ENCODE measurements around the gene NUCKS1. TPM values are rescaled to one million over a fixed set of nuclear protein-coding genes. Genes with fewer than 3 reads are reported as not detected.

Gene NUCKS1
- polyA plus RNA-seq, 3 donors = 4.2 to 4.9 (median 4.2) TPM

- Mint-ChIP-seq H3K9me3 (no peaks in the 10 kb centered on the region), H3K4me3 (no peak overlapping the region), H3K4me1 (peaks cover 36% of the 10 kb centered on the region), H3K36me3 (no peaks in the 10 kb centered on the region), H3K27ac (no peak overlapping the region), H3K27me3 (ENCODE audit: low read depth in 3 of 3) (peaks cover 6 to 10% (median 8%) of the 10 kb centered on the region in 3 donors)
- Histone ChIP-seq H3K4me3 (replicated peaks in 1 of 3; ENCODE audit: low read depth in 2 of 3, low read length in 3 of 3) (no peak overlapping the region), H3K9me3 (replicated peaks in 1 of 2; ENCODE audit: control insufficient read depth in 1 of 2, insufficient read depth in 1 of 2, low read length in 2 of 2) (no peaks in the 10 kb centered on the region), H3K36me3 (replicated peaks in 1 of 2; ENCODE audit: control insufficient read depth in 1 of 2, insufficient read depth in 2 of 2, low read length in 2 of 2) (no peaks in the 10 kb centered on the region), H3K27ac (ENCODE audit: low read depth in 1 of 2, low read length in 2 of 2) (no peak overlapping the region), H3K4me2 (replicated peaks; ENCODE audit: extremely low read depth, low read length, poor library complexity, severe bottlenecking) (no peak overlapping the region), H3K27me3 (ENCODE audit: control insufficient read depth in 2 of 2, insufficient read depth in 2 of 2, low read length in 2 of 2) (no peaks in the 10 kb centered on the region), H4K20me1 (ENCODE audit: insufficient read depth, low read length) (no peaks in the 10 kb centered on the region), H2AFZ (ENCODE audit: insufficient read depth, low read depth, low read length, poor library complexity, severe bottlenecking) (no peak overlapping the region), H3K9ac (ENCODE audit: insufficient read depth, low read length, poor library complexity, severe bottlenecking) (no peak overlapping the region), H3K79me2 (ENCODE audit: insufficient read depth, low read length) (no peaks in the 10 kb centered on the region), H3K4me1 (ENCODE audit: control insufficient read depth in 1 of 2, insufficient read depth in 2 of 2, low read length in 2 of 2) (peaks cover 32 to 35% of the 10 kb centered on the region in 2 donors)
- no peak for TF ChIP-seq CTCF (IDR thresholded peaks at IDR 0.05)
- DNase-seq = no peak
- intact Hi-C loops (cut with micrococcal nuclease) = no loop called here
- WGBS (ENCODE audit: insufficient coverage) = 86% methylated on average over 2 of the region's 4 CpGs
Observed at GRCh38 chr1:205672970-205673369, 77.0 kb downstream of the NUCKS1 start.

GRCh38 chr1:205672395-205672889 is 77.5 kb downstream of the NUCKS1 start:
- H3K27me3 Mint-ChIP-seq (ENCODE audit: low read depth in 3 of 3) = peaks cover 6 to 12% (median 9%) of the 10 kb centered on the region in 3 donors
- H3K36me3 ChIP-seq (replicated peaks in 1 of 2; ENCODE audit: control insufficient read depth in 1 of 2, insufficient read depth in 2 of 2, low read length in 2 of 2) = no peaks in the 10 kb centered on the region
- peak overlapping the region in 1 of 7 donors; percentile 73 for H3K27ac Mint-ChIP-seq
- H3K36me3 Mint-ChIP-seq = no peaks in the 10 kb centered on the region
- DNase-seq = no peak
- no peak overlapping the region for H2AFZ ChIP-seq (ENCODE audit: insufficient read depth, low read depth, low read length, poor library complexity, severe bottlenecking)
- no peaks in the 10 kb centered on the region for H3K27me3 ChIP-seq (ENCODE audit: control insufficient read depth in 2 of 2, insufficient read depth in 2 of 2, low read length in 2 of 2)
- intact Hi-C loops (cut with micrococcal nuclease) = no loop called here
- H3K9me3 Mint-ChIP-seq = no peaks in the 10 kb centered on the region
- peaks cover 36% of the 10 kb centered on the region for H3K4me1 Mint-ChIP-seq
- no peaks in the 10 kb centered on the region for H3K79me2 ChIP-seq (ENCODE audit: insufficient read depth, low read length)
- no peaks in the 10 kb centered on the region for H3K9me3 ChIP-seq (replicated peaks in 1 of 2; ENCODE audit: control insufficient read depth in 1 of 2, insufficient read depth in 1 of 2, low read length in 2 of 2)
- TF ChIP-seq CTCF (IDR thresholded peaks at IDR 0.05) = no peak
- no peak overlapping the region for H3K4me3 ChIP-seq (replicated peaks in 1 of 3; ENCODE audit: low read depth in 2 of 3, low read length in 3 of 3)
- H3K4me1 ChIP-seq (ENCODE audit: control insufficient read depth in 1 of 2, insufficient read depth in 2 of 2, low read length in 2 of 2) = peaks cover 30 to 34% of the 10 kb centered on the region in 2 donors
- no peaks in the 10 kb centered on the region for H4K20me1 ChIP-seq (ENCODE audit: insufficient read depth, low read length)
- WGBS (ENCODE audit: insufficient coverage) = 91% methylated on average over 4 of the region's 11 CpGs
- no peak overlapping the region for H3K4me3 Mint-ChIP-seq
- H3K4me2 ChIP-seq (replicated peaks; ENCODE audit: extremely low read depth, low read length, poor library complexity, severe bottlenecking) = no peak overlapping the region
- H3K9ac ChIP-seq (ENCODE audit: insufficient read depth, low read length, poor library complexity, severe bottlenecking) = no peak overlapping the region
- no peak overlapping the region for H3K27ac ChIP-seq (ENCODE audit: low read depth in 1 of 2, low read length in 2 of 2)
